Transverse colon (tissue), 3 donors: Measurements from ENCODE around the gene BMPR2.

ENCODE experiments used
- EP300 ChIP-seq: sonication (generic); formaldehyde crosslinking; IDR thresholded peaks from one replicate; pipeline ENCODE4 v1.6.1; 2017; ENCODE audit warnings: antibody characterized with exemption, low read depth
- POLR2AphosphoS5 ChIP-seq, 3 donors: sonication (generic); formaldehyde crosslinking; IDR thresholded peaks; one replicate each; pipeline ENCODE4 v1.6.1; 2016; ENCODE audit warnings: antibody characterized with exemption in 3 of 3

GRCh38 chr2:202337706-202338346 lies 38.3 kb upstream of the BMPR2 start:
- TF ChIP-seq POLR2AphosphoS5 (IDR thresholded peaks at IDR 0.05) (no peak), EP300 (no peak)
